Measurements from ENCODE around the gene PRKN.
A peak's percentile ranks its signal among the peaks of the same experiment; 100 is the strongest.

PRKN gene

DNA sequence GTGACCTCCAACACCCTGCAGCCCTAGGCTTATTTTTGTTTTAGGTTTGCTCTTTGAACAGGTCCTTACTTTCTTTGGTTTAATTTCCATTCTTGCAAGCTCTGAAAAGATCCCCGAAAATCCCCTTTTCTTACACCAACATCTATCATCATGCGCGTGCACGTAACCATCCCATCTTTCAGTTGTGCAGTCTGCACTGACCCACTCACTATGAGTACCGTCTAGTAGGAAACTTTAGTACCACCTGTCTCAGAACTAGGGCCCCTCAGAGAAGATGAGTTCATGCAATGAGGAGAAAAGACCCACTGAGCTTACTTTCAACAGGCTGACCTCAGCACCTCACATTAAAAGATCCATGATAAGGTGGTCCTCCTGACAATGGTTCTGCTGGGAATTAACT is 1333.1 kb downstream of the PRKN start:
- no peak for DNase-seq

DNA sequence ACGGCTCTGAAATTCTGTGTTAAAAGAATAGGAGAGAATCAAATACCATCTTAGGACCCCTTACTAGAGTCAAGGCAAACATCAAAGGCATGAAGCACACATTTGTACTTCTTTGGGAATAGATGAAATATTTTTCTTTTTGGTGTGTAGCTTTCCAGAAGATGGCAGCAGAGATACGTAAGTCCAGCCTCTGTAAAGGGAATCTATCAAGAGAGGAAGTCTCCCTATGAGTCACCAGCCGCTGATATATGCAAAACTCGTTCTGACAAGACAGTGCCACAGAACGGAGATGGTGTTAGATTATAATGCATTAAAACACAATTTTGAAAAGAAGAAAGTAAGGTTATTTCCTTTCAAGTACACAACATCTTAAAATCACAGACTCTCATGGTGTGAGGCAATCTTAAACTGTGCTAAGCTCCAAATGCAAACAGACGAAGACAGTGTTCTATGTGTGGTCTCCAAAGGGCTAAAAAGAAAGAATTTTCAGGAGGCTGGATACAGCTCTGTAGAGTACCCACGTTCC is 1333.7 kb downstream of the PRKN start:
- DNase-seq: peak; percentile 43

DNA sequence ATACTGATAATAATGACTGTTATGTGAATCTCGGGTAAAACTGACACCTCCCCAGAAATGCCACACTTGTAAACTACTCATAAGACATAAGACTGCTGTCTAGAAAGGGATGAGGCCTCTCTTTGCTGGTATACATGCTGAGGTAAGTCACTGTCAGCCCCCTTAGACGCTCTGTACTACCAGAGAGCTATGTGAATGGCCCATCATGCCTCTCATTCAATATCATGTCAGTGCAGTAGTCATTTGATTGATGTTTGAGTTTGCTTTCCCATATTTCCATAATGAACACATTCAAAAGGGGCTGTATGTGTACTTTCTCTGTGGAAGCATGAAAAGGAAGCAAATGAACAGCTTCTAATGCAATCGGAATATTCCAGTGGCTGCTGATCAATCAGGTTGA is 1334.3 kb downstream of the PRKN start:
- no peak for DNase-seq

DNA sequence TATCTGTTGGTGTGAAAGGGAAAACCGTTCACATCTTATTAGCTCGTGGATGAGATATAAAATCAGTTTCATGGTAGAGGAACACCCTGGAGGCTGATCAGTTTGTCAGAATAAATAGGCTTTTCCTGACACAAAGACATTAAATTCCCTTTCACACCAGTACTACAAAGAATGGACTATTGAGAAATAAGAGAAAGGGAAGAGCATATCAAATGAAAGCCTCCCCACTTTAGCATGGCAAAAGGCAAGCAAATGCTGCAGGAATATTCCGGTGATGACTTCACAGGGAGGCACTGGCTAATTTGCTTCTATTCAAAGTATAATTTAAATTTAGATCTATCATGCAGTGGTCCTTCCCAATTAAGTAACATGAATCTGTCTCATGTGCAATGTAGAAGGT is 1337.8 kb downstream of the PRKN start:
- DNase-seq: no peak

DNA sequence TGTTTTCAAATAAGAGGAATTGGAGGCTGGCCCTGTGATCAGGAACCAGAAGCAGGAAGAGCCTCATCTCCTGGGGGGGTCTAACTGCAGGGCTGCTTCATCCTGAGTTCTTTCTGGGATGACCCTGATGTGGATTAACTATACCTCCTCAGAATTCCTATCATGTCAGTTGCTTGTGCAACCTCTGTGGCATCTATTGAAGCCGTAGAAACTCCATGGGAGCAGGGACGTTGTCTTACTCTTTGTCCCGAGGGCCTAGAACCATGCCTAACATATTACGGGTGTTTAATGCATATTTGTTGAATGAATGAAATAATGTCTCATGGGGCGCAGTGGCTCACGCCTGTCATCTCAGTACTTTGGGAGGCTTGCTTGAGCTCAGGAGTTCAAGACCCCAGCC is 1343.6 kb downstream of the PRKN start:
- DNase-seq: no peak

DNA sequence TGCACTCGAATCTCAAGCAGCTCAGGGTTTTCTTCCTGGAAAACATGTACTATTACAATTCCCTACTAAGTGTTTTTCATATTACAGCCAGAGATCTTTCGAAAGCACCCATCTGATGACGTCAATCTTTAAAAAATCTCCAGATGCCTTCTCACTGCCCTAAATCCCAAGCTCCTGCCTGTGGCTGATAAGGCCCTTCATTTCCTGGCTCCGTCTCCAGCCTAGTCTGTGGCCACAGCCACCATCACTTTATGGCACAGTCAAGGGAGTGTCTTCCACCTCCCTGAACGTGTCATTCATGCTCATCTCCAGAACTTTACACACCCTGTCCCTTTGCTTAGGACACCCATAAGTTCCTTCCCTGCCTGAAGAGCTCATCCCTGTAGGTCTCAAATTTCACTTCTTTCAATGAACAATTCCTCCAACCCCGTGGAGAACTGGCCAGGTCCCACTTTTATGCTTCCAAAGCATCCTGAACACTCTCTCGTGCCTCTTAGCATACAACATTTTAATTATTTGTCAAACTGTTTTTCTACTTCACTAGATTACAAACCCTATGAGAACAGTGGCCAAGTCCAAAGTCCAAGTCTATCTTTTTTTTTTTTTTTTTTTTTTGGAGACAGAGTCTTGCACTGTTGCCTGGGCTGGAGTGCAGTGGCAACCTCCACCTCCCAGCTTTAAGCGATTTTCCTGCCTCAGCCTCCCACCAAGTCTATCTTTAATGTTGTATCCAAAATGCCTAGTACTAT is 1347.6 kb downstream of the PRKN start:
- DNase-seq: no peak

DNA sequence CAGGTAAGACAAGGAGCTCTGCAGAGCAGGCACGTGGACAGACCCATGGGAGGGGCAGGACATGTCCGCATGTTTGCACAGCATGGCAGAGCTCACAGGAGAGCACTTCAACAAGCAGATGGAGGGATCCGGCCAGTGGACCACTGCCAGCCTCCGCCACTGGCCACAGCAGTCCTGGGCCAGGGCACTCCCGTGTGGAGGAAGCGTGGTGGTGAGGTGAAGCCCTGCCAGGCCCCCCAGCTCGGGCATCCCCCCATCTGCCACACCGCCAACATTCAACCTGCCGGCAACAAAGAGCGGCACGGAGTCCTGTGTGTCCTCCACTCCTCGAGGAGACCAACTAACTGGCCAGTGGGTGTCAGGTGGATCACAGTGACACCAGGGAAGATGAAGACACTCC is 1349.5 kb downstream of the PRKN start:
- DNase-seq: no peak

DNA sequence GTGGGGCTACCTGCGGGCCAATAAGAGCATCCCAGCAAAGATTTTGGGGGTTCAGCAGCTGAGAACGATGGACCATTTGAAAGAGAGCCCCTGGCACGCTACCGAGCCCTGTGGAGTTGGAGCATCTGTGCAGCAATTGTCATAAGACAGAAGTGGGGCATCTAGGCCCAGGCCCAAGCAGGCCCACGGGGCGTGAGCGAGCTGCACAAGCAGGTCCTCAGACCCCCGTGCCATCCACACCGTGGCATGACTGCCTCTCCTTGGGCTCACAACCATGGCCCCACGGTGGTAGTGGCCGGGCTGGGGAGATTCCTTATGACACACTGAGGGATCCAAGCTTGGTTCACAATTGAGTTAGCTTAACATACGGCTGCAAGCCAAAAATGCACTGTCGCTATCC is 1350.5 kb downstream of the PRKN start:
- no peak for DNase-seq

DNA sequence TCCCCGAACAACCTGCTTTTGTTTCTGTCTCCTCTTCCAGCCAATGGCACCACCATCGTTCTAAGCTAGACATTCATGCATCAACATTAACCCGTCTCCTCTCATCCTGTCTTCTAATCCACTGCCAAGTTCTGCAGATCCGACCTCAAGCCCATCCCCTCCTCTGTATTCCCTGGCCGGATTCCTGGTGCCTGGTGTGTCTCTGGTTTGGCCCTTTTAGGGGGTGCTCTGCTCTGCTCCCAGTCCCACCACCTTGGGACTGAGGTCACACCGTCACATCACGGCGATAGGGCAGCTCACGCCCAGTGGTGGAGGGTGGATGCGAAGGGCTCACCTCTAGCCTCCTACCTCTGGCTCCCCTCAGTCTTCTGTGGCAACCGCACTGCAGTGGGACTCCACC is 1351.2 kb downstream of the PRKN start:
- DNase-seq: no peak

DNA sequence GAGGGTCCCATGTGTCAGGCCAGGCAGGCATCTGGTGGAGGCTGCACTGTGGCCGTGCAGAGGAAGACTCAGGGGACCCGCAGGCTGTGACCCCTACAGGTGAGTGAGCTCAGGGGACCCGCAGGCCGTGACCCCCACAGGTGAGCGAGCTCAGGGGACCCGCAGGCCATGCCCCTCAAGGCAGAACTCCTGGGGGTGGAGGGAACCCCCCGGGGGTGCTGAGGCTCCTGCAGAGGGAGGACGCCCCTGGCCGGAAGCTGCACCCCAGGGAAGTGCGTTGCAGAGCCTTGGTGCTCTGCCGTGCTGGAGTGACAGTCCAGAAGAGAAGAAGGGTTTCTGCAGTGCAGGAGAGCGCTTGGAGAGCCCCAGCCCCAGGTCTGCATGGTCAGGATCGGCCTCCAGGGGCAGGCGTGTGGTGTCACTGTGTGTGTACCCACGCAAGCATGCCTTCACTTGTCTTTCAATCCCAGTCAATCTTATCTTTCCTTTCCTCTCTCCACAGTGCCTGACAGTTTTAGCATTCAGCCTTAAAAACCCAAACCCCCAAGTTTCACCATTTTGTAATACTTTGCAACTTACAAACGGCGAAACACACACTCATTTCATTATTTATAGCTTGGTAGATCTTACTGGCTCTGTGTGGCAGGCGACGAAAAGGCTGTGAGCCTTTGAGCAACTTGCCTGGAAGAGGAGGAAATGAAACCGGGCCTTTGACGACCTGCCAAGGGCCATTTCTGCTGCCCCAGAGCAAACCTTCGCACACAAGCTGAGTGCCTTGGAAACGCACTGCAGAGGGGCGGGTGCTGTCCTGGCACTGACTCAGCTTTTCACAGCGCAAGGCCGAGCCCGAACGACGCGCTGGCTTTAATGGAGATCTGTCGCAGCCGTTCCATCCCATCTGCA is 1352.3 kb downstream of the PRKN start:
- DNase-seq: no peak

DNA sequence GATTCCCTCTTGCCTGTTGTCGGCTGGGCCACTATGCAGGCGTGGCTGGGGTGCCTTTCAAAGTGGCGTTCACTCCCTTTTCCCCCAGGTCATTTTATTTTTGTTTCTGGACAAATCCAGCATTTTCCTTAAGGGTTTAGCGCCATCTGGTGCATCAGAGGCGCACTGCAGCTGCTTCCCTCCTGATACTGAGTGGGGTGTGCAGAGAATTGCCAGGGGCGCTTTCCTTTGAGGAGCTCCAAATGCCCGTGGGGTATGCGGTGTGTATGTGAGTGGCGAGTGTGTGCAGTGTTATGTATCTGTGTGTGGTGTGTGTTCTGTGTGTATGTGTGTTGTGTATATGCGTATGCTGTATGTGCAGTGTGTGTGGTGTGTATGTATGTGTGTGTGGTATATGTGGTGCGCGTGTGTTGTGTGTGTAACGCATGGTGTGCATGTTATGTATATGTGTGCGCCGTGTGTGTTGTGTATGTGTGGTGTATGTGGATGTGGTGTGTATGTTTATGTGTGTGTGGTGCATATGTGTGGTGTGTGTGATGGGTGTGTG is 1353.6 kb downstream of the PRKN start:
- DNase-seq: peak; percentile 31

DNA sequence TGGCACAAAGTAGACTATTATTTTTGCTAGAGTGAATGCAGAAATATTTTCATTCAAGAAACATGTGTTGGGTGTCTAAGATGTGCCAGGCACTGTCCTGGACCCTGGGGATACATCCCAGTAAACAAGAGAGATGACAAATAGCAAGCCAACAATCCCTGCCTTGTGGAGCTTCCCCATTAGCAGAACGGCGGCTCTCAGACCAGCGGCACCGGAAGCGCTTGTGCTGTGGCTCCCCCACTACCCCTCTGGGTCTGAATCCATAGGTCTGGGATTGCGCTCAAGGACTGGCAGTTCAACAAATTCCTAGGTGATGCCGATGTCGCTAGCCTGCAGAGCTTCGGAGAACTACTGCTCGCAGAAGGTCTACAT is 1355.2 kb downstream of the PRKN start:
- DNase-seq: no peak

DNA sequence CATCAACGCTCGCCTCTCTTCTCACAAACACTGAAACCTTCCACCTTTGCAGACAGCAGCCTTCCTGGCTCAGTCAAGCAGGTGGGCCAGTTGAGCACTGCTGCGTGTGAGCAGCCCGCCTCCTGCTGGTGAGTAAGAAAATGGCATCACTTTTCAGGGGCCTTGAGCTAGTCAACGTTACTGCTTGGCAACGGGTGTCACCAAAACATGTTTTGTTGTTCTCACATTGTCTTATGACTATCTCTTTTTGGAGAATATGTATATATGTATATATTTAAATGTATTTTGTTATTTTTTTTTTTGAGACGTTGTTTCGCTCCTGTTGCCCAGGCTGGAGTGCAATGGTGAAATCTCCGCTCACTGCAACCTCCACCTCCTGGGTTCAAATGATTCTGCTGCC is 1356.7 kb downstream of the PRKN start:
- DNase-seq: peak; percentile 45

DNA sequence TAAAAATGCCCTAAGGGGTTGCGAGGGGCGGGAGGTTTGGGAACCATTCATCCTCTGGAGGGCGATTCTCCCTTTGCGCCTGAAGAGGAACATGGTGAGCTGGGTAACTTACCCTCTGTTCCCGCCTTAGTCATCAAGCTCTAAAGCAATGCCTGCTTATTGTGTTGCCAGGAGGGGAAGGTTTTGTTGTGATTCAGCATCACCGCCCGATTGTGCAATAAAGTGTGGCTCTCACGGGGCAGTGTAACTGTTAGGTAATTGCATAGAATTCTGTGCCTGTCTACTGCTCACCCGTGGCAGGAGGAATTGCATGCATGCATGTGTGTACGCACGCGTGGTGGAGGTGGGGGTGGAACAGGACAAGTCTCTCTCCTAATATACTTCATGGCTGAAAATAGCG is 1358.2 kb downstream of the PRKN start:
- DNase-seq: no peak

DNA sequence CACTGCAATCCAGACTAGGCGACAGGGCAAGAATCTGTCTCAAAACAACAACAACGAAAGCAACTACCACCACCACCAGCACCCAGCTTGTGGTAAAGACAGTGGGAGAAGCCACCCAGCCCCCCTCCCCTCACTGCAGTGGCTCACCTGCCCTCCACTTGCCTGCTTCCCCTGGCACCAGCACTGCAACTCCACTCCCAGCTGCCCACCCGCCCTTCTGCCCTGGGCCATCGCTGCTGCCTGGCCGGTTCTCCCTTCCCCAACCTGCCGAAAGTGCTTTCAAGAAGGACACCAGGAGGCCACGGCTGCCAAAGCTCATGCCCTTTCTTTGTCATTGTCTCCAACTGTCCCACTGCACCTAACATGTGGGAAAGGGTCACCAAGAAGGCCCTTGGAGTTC is 1359.1 kb downstream of the PRKN start:
- DNase-seq: no peak

DNA sequence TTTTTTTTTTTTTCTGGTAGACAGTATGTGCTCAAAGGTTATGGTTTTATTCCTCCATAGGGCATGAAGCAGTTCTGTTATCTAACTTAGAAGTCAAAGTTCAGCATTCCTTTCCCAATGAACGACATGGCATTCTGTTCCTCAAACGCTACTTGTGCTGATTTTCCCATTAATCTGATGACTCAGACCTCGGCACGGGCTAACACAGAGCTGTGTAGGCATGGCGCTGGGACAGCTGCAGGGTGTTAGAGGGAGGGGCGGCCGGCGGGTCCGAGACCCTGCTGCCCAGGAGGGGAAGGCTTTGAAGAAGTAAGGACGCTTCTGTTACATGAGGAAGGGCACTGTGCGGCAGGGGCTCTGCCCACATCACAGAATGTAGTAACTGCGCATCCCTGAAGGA is 1360.1 kb downstream of the PRKN start:
- DNase-seq: no peak

DNA sequence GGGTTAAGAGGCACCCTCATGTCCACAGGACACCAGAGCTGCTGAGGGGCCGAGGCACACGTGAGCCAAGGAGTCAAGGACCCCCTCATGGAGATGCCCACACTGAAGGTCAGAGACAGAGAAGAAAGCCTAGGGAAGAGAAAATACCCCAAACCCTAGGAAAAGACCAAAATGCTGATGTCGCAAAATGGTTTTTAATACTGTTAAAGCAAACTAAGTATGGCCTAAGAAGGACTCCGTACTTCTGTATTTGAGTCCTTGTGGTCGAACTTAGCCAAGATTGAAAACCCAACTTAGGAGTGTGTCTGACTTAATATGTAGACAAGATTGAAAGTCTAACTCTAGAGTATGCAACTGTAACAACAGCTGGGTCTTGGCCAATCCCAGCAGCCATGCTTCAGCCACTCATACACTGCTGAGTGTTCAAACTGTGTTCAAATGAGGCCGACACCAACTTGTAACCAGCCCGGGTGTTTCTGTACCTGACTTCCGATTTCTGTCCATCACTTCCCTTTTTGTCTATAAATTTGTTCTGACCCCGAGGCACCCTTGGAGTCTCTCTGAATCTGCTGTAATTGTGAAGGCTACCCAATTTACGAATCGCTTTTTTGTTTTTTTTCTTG is 1361.2 kb downstream of the PRKN start:
- DNase-seq: no peak

DNA sequence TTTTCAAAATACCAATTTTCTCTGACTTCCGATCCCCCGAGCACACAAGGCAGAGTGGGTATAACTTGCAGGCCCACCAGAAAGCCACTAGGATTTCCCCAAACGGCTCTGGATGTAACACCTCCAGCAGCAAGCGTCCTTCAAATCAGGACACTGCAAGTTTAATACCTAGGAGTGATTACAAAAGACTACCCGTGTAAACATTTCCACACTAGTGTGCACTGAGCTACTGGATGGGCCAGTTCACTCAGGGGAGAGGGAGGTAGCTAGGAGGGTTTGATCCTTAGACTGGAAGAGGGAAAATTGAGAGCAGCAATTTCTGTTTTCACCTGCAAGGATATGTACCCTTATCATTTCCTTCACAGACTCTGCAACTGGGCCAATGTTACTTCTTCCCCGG is 1361.9 kb downstream of the PRKN start:
- DNase-seq: no peak

DNA sequence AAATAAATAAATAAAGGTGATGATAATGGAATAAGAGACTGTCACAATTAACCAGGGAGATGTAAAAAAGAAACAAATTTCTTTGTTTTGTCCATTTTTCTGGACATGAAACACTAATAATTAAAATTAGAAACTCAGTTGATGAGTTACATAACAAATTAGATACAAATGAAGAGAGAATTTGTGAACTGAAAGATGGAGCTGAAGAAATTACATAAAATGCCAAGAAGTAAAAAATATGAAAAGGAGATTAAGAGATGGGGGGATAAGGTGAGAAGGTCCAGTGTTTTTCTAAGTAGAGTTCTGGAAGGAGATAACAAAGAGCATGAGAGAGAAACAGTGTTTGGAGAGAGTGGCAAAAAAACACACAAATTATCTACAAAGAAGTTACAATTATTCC is 1364.3 kb downstream of the PRKN start:
- no peak for DNase-seq

DNA sequence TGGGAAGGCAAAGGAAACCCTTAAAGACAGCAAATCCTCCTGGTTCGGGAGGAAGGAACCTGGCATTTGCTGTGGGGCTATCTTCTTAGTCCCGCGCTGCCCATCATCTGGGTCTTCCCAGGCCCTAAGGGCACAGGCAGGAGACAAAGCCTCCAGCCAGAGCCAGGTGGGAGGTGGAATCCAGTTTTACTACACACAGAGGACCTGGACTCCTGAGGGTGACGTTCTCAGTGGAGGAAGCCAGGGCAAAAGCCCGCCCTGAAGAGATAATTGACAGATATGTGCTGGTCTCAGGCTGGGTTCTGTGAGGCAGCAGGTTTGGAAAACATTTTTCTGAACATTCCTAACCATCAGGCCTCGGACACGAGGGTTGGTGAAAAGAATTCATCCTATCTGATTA is 1365.3 kb downstream of the PRKN start:
- no peak for DNase-seq

DNA sequence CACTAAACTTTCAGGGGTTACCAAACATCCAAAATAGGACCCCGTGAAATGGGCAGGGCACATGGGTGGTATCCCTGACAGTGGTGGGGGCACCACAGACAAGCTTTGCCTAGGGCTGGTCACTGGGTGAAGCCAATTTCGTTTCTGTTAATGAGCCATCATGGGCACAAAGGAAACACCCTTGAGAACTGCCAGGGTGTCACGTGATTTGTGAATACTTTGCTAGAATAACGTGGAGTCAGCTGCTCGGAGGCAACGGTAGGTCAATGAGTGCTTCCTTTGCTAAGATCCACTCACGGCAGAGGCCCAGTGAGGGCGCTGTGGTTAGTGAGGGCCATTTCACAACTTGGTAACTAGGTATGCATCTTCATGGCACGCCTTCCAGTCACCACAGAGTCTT is 1366.0 kb downstream of the PRKN start:
- DNase-seq: no peak

DNA sequence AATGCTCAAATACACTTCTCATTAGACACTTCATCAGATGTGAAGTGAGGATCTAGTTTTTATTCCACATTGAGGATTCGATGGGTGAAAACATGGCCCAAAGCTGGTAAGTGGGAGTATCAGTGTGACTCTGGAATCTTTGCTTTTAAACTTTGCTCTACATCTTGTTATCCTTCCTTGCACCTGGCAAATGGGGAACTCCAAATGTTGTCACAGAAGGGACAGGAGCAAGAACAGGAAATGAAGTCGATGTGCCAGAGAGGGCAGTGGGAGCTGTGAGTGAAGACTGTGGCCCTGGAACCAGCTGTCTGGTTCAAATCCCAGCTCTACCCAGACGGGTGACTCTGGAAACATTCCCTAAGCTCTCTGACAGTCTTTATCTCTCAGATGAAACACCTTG is 1367.0 kb downstream of the PRKN start:
- DNase-seq: no peak

DNA sequence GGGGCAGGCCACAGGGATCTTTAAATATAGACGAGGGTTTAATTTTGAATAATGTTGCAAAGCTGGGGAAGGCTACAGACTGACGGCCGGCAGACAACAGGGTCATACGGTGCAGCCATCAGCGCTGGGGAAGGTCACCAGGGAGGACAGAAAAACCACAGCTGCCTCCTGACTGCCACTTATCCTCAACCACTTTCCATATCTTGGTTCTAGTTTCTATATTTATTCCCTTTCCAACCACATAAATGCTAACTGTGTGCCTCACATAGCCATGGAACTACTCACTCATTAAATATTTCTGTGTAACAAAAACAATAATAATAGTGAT is 1368.0 kb downstream of the PRKN start:
- DNase-seq: no peak

Measured in 8988T (cell line).